ENCODE data around the gene PRSS8.

Gene PRSS8

GRCh38 chr16:31130336-31130891 lies 5.1 kb downstream of the PRSS8 start:
- DNase-seq (ENCODE audit: extremely low spot score, insufficient read length, low read depth) (no peak), FAIRE-seq (no peak)

DNA sequence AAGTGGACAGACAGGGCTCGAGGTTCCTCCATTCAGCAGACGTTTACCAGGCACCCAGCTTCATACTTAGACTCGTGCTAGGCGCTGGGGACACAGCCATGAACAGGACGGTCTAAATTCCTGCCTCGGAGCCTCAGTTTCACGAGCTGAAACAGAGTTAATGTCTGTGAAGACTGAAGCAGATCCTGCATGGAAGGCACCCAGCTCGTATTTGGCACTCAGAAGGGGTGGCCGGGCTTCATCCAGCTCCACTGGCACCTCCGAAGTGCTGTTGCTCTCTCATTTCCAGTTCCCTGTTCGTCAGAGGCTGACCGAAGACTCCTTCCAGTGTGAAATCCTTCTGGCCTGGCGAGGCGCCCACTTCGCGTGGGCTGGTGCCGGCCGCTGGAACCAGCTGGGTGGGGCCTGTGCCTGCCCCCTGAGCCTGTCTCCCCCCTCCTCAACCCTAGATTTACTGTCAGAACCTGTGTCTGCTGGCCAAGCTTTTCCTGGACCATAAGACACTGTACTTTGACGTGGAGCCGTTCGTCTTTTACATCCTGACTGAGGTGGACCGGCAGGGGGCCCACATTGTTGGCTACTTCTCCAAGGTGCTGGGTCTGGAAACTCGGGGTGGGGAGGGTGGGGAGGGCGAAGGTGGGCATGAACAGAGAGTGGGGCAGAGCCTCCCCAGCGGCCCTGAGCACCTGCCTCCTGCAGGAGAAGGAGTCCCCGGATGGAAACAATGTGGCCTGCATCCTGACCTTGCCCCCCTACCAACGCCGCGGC lies 5.8 kb downstream of the PRSS8 start:
- FAIRE-seq = no peak

DNA sequence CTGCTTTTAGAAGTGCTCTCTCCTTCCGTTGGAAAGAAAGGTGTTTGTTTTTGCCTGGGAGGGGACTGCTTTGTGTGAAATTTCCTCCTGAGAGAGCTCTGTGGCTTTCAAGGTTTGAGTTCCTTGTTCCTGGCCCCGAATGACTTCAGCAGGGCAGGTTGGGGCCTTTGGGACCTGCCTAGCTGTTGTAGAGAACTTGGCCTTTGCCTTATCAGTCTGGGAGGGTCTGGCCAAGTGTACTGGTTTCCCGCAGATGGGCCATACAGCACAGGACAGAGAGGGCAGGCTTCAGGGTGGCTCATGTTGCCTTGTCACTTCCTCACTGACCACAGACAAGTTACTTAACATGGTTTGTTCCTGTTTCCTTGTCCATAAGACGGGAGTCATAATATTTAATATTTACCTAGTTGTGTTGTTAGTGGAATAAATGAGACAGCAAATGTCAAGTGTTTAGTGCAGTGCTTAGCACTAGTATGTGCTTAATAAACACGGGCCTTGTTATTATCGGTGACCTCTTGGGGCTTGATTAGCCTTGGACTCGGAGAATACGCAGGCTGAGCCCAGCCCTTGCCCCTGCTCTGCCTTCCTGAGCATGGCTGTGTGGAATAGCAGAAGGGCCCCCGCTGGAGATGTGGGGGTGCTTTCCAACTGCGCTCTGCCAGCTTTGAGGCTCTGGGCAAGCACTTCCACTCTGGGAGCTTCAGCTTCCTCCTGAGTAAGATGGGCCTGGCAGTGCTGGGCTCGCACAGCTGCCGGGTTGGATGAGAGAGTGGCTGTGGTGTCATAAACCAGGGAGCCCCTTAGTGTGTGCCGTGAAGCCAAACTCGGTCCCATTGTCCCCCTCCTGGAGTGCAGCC lies 6.6 kb downstream of the PRSS8 start:
- FAIRE-seq = no peak

More for the DNA sequence above, 5.8 kb downstream of the PRSS8 start:
- DNase-seq (ENCODE audit: extremely low spot score, insufficient read length, low read depth) = no peak

GRCh38 chr16:31127182-31127581 lies 8.3 kb downstream of the PRSS8 start:
- FAIRE-seq (no peak), DNase-seq (ENCODE audit: extremely low spot score, insufficient read length, low read depth) (no peak)

More for the DNA sequence above, 6.6 kb downstream of the PRSS8 start:
- DNase-seq (ENCODE audit: extremely low spot score, insufficient read length, low read depth) = no peak

- FAIRE-seq = no peak
- no peak for DNase-seq (ENCODE audit: extremely low spot score, insufficient read length, low read depth)
Observed at GRCh38 chr16:31125844-31126243, 9.7 kb downstream of the PRSS8 start.

GRCh38 chr16:31120129-31120528 lies 15.4 kb downstream of the PRSS8 start:
- DNase-seq (ENCODE audit: extremely low spot score, insufficient read length, low read depth) (no peak), FAIRE-seq (no peak)

DNA sequence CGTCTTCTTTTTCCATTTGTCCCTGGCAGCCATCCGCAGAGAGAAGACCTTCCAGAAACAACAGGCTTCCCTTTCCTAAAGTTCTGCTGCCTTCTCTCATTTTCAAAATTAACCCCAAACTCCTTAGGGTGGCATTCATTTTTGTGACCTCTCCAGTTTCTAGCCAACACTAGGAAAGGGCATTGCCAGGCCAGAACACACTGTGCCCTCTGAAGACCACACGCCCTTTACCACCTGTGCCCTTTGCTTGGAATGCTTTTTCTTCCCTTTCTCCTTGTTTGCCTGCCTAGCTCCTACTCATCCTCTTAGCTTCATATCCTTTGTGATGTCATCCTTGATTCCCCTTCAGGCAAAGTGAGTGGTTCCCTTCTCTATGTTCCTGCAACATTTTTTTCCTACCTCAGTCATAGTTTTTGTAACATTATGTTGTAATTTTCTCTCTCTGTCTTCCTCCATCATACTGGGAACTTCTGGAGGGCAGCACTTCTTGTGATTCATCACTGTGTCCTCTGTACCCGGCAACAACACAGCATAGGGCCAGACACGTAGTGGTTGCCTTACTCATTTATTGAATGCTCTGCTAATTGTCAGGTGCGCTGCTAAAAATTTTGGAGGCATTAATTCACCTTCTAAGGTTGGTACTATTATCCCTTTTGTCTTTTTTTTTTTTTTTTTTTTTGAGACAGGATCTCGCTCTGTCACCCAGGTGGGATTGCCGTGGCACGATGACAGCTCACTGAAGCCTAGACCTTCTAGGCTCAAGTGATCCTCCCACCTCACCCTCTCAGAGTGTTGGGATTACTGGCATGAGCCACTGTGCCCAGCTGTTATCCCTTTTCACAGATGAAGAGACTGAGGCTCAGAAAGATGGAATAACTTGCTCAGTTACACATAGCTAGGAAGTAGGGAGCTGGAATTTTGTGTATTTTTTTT lies 17.0 kb downstream of the PRSS8 start:
- no peak for FAIRE-seq
- no peak for DNase-seq (ENCODE audit: extremely low spot score, insufficient read length, low read depth)

GRCh38 chr16:31117384-31118222 lies 17.9 kb downstream of the PRSS8 start, which contains the start of gene KAT8:
Gene KAT8 (plus strand): TSS chr16:31117664. CDS start chr16:31117682, 18 bp downstream.
- DNase-seq (ENCODE audit: extremely low spot score, insufficient read length, low read depth) = peak; percentile 95
- FAIRE-seq = peak; percentile 97

DNA sequence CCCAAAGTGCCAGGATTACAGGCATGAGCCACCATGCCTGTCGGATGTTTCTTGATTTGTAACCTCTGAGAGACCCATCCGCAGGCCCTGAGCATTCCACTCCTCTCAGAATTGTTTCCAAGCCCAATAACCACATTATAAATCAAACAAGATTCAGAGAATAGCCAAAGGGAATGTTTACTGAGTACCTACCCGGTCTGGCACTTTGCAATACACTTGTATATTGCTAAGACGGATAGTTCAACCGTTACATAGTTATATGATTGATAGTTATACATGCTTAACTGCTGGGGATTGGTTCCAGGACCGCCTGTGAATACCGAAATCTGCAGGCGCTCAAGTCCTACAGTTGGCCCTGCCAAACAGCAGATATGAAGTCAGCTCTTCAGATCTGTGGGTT lies 21.1 kb downstream of the PRSS8 start:
- DNase-seq (ENCODE audit: extremely low spot score, insufficient read length, low read depth) (no peak), FAIRE-seq (no peak)

GRCh38 chr16:31113121-31114120 lies 22.1 kb downstream of the PRSS8 start:
- DNase-seq (ENCODE audit: extremely low spot score, insufficient read length, low read depth) (no peak), FAIRE-seq (peak; percentile 90)

DNA sequence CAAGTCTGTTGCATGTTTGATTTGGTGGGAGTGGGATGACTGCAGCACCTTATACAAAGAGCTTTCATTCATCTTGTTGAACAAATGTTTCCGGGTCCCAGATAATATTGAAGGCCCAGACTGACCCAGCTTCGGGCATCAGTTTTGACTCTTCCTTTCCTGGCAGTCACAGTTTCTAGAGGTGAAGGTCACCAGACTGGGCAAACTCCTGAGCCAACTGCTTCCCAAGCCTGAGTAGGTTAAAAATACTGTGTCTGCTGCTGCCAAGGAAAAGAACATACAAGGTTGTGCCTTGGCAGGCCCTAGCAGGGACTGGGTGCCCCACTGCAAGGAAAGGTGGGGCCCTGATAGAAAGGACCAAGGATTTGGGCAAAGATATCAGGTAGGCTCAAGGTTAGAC lies 22.8 kb downstream of the PRSS8 start:
- no peak for FAIRE-seq
- no peak for DNase-seq (ENCODE audit: extremely low spot score, insufficient read length, low read depth)

- FAIRE-seq (no peak), DNase-seq (ENCODE audit: extremely low spot score, insufficient read length, low read depth) (no peak)
Observed at GRCh38 chr16:31111881-31112466, 23.6 kb downstream of the PRSS8 start.

DNA sequence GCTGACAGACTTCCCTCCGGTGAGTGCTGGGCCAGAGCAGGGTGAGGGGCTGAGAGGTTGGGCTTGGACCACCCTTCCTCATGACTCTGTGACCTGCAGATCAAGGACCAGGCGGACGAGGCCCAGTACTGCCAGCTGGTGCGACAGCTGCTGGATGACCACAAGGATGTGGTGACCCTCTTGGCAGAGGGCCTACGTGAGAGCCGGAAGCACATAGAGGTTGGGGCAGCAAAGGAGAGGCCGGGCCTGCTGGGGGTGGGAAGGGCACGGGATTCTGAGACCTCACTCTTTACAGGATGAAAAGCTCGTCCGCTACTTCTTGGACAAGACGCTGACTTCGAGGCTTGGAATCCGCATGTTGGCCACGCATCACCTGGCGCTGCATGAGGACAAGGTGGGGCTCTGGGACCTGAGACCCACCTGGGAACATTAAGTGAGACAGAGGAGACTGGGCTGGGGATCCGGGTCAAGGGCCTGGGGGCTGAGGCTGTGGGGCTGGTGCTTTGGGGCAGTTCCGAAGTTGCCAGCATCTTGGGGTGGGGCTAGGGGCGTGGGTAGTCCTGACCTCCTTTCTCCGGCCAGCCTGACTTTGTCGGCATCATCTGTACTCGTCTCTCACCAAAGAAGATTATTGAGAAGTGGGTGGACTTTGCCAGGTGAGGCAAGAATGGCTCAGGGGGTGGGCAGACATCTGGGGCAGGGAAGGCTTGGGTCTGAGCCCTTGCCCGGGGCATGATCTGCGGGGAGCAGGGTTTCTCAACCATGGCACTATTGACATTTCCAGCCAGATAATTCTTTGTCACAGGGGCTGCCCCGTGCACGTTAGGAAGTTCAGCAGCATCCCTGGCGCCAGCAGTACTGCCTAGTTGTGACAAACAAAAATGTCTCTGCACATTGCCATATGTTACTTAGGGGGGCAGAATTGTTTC lies 25.2 kb downstream of the PRSS8 start:
- no peak for FAIRE-seq

DNA sequence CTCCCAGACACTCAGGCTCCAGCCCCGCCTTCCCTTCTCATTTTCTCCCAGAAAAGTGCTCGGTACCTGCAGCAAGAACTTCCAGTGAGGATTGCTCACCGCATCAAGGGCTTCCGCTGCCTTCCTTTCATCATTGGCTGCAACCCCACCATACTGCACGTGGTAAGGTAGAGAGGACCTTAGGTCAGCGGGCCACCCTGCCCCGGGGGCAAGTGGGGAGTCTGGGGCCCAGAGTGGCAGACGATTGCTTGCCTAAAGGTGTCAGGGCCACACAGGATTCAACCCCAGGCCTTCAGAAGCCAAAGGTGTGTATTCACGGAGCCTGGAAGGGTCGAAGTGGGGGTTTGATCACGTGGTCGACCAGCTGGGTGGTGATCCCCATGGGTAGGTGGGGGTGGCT lies 25.9 kb downstream of the PRSS8 start:
- FAIRE-seq = no peak
- no peak for DNase-seq (ENCODE audit: extremely low spot score, insufficient read length, low read depth)

More for the DNA sequence above, 25.2 kb downstream of the PRSS8 start:
- DNase-seq (ENCODE audit: extremely low spot score, insufficient read length, low read depth) = no peak

DNA sequence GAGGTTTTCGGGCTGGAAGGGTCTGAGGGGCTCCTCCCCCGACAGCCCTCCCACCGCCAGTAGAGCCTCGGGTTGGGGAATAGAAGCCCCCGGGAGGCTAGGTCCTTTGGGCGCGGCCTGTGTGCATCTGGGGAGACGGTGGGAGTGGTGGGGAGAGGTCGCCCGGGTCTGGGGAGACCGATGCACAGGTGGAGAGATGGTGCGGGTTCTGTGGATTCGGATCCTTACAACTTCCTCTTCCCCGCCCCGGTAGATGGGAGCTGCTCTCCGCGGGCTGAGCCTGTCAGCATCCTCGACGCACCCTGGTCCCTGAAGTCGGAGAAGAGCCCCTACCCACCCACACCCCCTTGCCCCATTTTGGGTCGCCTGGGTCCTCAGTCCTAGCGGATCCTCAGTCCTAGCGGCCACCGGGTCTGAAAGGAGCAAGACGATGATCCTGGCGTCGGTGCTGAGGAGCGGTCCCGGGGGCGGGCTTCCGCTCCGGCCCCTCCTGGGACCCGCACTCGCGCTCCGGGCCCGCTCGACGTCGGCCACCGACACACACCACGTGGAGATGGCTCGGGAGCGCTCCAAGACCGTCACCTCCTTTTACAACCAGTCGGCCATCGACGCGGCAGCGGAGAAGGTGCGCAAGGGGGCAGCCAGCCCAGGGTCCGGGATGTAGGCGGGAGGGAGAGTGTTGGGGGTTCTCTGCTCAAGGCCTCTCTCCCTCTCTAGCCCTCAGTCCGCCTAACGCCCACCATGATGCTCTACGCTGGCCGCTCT lies 26.6 kb downstream of the PRSS8 start:
- DNase-seq (ENCODE audit: extremely low spot score, insufficient read length, low read depth) (no peak), FAIRE-seq (no peak)
